Hepatocyte (in vitro differentiated cells): ENCODE data around the gene LONP1.

ENCODE experiments used
- CTCF ChIP-seq: fragments of 200-600 bp; sonication (generic); IDR thresholded peaks from 2 replicates; pipeline ENCODE4 v1.5.1; 2016; ENCODE audit warnings: antibody characterized with exemption, mild to moderate bottlenecking; ENCODE audit not compliant: poor library complexity
- EZH2 ChIP-seq: fragments of 200-600 bp; sonication (generic); IDR thresholded peaks from 2 replicates; pipeline ENCODE4 v1.6.1; 2016; ENCODE audit warnings: antibody characterized with exemption, mild to moderate bottlenecking, borderline replicate concordance

GRCh38 chr19:5717215-5717935 lies 2.6 kb downstream of the LONP1 start:
- TF ChIP-seq CTCF (no peak), EZH2 (no peak)
